ENCODE measurements around the gene LMAN2L.

The LMAN2L gene

GRCh38 chr2:96685577-96686459 is 54.0 kb downstream of the LMAN2L start:
- no peak for DNase-seq
- Histone ChIP-seq H3K27ac (no peak overlapping the region), H3K4me3 (ENCODE audit: low read depth, low read length) (no peak overlapping the region), H3K36me3 (replicated peaks) (no peaks in the 10 kb centered on the region), H3K27me3 (replicated peaks) (no peaks in the 10 kb centered on the region)
- no peak for TF ChIP-seq CTCF (IDR thresholded peaks at IDR 0.05; ENCODE audit: low read depth, low read length, missing control alignments)
- in situ Hi-C loops (cut with HindIII; ENCODE audit: low pct_ligation_motif_present, low sequenced_read_pairs), result no loop called here

- Histone ChIP-seq H3K4me3 (ENCODE audit: low read depth, low read length) (no peak overlapping the region), H3K27ac (no peak overlapping the region), H3K27me3 (replicated peaks) (no peaks in the 10 kb centered on the region), H3K36me3 (replicated peaks) (no peaks in the 10 kb centered on the region)
- in situ Hi-C loops (cut with HindIII; ENCODE audit: low pct_ligation_motif_present, low sequenced_read_pairs), result no loop called here
- TF ChIP-seq CTCF (IDR thresholded peaks at IDR 0.05; ENCODE audit: low read depth, low read length, missing control alignments), result no peak
- DNase-seq, result no peak
These were observed 54.8 kb downstream of the LMAN2L start for GRCh38 chr2:96684883-96685576.

- DNase-seq, result no peak
- H3K36me3 ChIP-seq (replicated peaks), result no peaks in the 10 kb centered on the region
- in situ Hi-C loops (cut with HindIII; ENCODE audit: low pct_ligation_motif_present, low sequenced_read_pairs), result no loop called here
- no peak for TF ChIP-seq CTCF (IDR thresholded peaks at IDR 0.05; ENCODE audit: low read depth, low read length, missing control alignments)
- H3K4me3 ChIP-seq (ENCODE audit: low read depth, low read length), result no peak overlapping the region
- no peaks in the 10 kb centered on the region for H3K27me3 ChIP-seq (replicated peaks)
- H3K27ac ChIP-seq, result no peak overlapping the region
These were observed 55.7 kb downstream of the LMAN2L start for GRCh38 chr2:96683972-96684820.

GRCh38 chr2:96683307-96683706 is 56.6 kb downstream of the LMAN2L start:
- H3K36me3 ChIP-seq (replicated peaks), result no peaks in the 10 kb centered on the region
- no peak for TF ChIP-seq CTCF (IDR thresholded peaks at IDR 0.05; ENCODE audit: low read depth, low read length, missing control alignments)
- in situ Hi-C loops (cut with HindIII; ENCODE audit: low pct_ligation_motif_present, low sequenced_read_pairs), result no loop called here
- no peak for DNase-seq
- no peak overlapping the region for H3K4me3 ChIP-seq (ENCODE audit: low read depth, low read length)
- no peak overlapping the region for H3K27ac ChIP-seq
- H3K27me3 ChIP-seq (replicated peaks), result no peaks in the 10 kb centered on the region

GRCh38 chr2:96681540-96681939 is 58.3 kb downstream of the LMAN2L start:
- no peaks in the 10 kb centered on the region for H3K27me3 ChIP-seq (replicated peaks)
- no peak for TF ChIP-seq CTCF (IDR thresholded peaks at IDR 0.05; ENCODE audit: low read depth, low read length, missing control alignments)
- no peak overlapping the region for H3K4me3 ChIP-seq (ENCODE audit: low read depth, low read length)
- DNase-seq, result no peak
- no peak overlapping the region for H3K27ac ChIP-seq
- H3K36me3 ChIP-seq (replicated peaks), result no peaks in the 10 kb centered on the region
- in situ Hi-C loops (cut with HindIII; ENCODE audit: low pct_ligation_motif_present, low sequenced_read_pairs), result no loop called here

Data from brain microvascular endothelial cell (primary cell).